Activated naive CD4-positive, alpha-beta T cell treated with anti-CD3 and anti-CD28 coated beads, Interleukin-2, amount 50 U/mL, for 72 hours (primary cell): ENCODE data around the gene ASB6. TPM values are rescaled to one million over a fixed set of nuclear protein-coding genes. Genes with fewer than 3 reads are reported as not detected.
"Not testable (repeated sequence)": the region's sequence is repeated elsewhere in the genome, so short reads cannot be mapped to it uniquely, and the experiment has no call there.

Source experiments
- ATAC-seq, 2 donors: fragments of 150-1000 bp; cut with Tn5 transposase; 2 replicates each; pipeline ENCODE4 v1.10.0; 2021; ENCODE audit warnings: mild to moderate bottlenecking in 2 of 2, moderate library complexity in 2 of 2
- DNase-seq, 2 donors: peaks; one replicate each; pipeline ENCODE4 v3.0.0; 2021 to 2022; ENCODE audit warnings: low spot score in 2 of 2
- H3K27ac Mint-ChIP-seq, 2 donors: one replicate each; pipeline ENCODE4 v1.8.0; 2022; ENCODE audit warnings: mild to moderate bottlenecking in 2 of 2, mixed read lengths in 2 of 2
- H3K36me3 Mint-ChIP-seq, 2 donors: one replicate each; pipeline ENCODE4 v1.8.0; 2022; ENCODE audit warnings: mixed read lengths in 2 of 2
- H3K9me3 Mint-ChIP-seq, 2 donors: one replicate each; pipeline ENCODE4 v1.8.0; 2022; ENCODE audit warnings: mixed read lengths in 2 of 2
- total RNA-seq, 2 donors: library from RNA; stranded (reverse); gene quantifications; one replicate each; pipeline ENCODE4 v1.2.3, GENCODE V29; 2022

ASB6 gene
- total RNA-seq, 2 donors from 2014 or later, result 16.3 to 17.6 TPM

GRCh38 chr9:129594632-129595031 is 47.3 kb downstream of the ASB6 start:
- H3K27ac Mint-ChIP-seq, result no peak overlapping the region
- H3K9me3 Mint-ChIP-seq, result no peaks in the 10 kb centered on the region
- DNase-seq (no peak), ATAC-seq (no peak)
- H3K36me3 Mint-ChIP-seq, result peaks cover 0 to 6% of the 10 kb centered on the region in 2 donors

DNA sequence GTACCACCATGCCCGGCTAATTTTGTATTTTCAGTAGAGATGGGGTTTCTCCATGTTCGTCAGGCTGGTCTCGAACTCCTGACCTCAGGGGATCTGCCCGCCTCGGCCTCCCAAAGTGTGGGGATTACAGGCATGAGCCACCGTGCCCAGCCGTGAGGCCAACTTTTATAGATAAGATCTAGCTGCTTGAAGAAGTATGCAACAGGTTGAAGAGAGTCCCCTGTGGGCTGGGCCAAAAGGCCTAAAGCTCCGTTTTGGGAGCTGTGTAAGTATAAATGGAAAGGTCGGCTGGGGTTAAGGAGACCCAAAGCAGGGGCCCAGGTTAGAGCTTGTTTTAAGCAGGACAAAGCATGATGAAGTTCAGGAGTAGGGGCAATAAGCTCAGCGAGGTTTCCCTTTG is 49.2 kb downstream of the ASB6 start:
- ATAC-seq, H3K36me3 Mint-ChIP-seq, H3K27ac Mint-ChIP-seq, DNase-seq, H3K9me3 Mint-ChIP-seq: not testable (repeated sequence)

DNA sequence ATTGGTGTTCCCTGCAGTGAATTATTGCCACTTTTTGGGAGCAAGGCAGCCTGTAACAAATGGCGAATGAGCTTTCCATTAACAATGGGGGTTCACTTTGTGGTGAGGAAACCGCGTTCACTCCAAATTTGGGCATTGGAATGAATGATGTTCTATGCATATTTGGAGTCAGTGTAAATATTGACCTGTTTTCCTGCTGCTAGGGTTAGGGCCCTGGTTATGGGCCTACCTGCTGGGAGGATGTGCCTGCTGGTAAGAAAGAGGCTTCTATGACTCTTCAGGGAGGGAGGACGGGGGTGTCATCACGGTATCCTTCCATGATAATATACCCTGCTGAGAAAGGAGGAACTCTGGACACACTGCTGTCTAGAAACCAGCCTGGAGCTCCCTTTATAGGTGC is 50.0 kb downstream of the ASB6 start:
- Mint-ChIP-seq H3K36me3 (no peaks in the 10 kb centered on the region), H3K9me3 (no peaks in the 10 kb centered on the region), H3K27ac (no peak overlapping the region)
- ATAC-seq, result no peak
- DNase-seq, result no peak

DNA sequence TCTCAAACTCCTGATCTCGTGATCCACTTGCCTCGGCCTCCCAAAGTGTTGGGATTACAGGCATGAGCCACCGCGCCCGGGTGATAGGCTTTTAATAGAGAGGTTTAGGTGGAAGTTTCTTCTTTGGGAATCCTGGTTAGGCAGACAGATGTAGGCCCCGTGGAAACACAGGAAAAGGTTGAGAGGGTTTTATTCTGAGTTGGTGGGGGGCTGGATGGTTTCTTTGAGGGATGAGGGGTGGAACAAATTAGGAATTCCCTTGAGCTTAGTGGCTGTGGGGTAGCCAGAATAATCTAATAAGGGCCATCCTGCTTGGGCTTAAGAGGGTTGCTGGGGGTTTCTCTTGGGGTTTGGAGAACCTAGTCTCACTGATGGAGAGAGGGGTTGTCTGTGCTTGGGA is 51.5 kb downstream of the ASB6 start:
- Mint-ChIP-seq H3K9me3 (no peaks in the 10 kb centered on the region), H3K27ac (no peak overlapping the region), H3K36me3 (no peaks in the 10 kb centered on the region)
- ATAC-seq (no peak), DNase-seq (no peak)

- DNase-seq (no peak), ATAC-seq (no peak)
- peaks cover 0 to 5% of the 10 kb centered on the region in 2 donors for H3K36me3 Mint-ChIP-seq
- H3K27ac Mint-ChIP-seq, result peak overlapping the region in 1 of 2 donors; percentile 74
- peaks cover 6% of the 10 kb centered on the region in 2 donors for H3K9me3 Mint-ChIP-seq
Measured at GRCh38 chr9:129587487-129588262, 54.3 kb downstream of the ASB6 start.

- Mint-ChIP-seq H3K9me3 (peaks cover 6% of the 10 kb centered on the region in 2 donors), H3K36me3 (peaks cover 0 to 5% of the 10 kb centered on the region in 2 donors), H3K27ac (peak overlapping the region; percentile 22 to 74)
- no peak for DNase-seq
- ATAC-seq, result no peak
Measured at GRCh38 chr9:129586685-129587084, 55.3 kb downstream of the ASB6 start.

- peaks cover 0 to 5% of the 10 kb centered on the region in 2 donors for H3K36me3 Mint-ChIP-seq
- peak in 1 of 2 donors; percentile 60 for ATAC-seq
- peak overlapping the region in 1 of 2 donors; percentile 74 for H3K27ac Mint-ChIP-seq
- DNase-seq, result no peak
- peaks cover 6% of the 10 kb centered on the region in 2 donors for H3K9me3 Mint-ChIP-seq
Measured at GRCh38 chr9:129586245-129586644, 55.7 kb downstream of the ASB6 start.

- peaks cover 6% of the 10 kb centered on the region in 2 donors for H3K9me3 Mint-ChIP-seq
- DNase-seq, result no peak
- peak overlapping the region in 1 of 2 donors; percentile 83 for H3K27ac Mint-ChIP-seq
- peaks cover 0 to 5% of the 10 kb centered on the region in 2 donors for H3K36me3 Mint-ChIP-seq
- no peak for ATAC-seq
Measured at GRCh38 chr9:129585352-129585751, 56.6 kb downstream of the ASB6 start.

Other genes with a start within 250 kb of the ASB6 start
- gene C9orf50, start 21.1 kb downstream of the ASB6 start, total RNA-seq, result under 1 TPM in 1 of 2 donors, not detected in 1; 0.41 TPM
- 10 to 100 TPM; 47.5 to 56.4 TPM for gene NTMT1, start 16.0 kb downstream of the ASB6 start, total RNA-seq
- gene PRRX2, start 23.5 kb upstream of the ASB6 start, total RNA-seq, result 1 to 10 TPM in 1 of 2 donors, not detected in 1; 1.7 TPM
- gene PTGES, start 110.9 kb upstream of the ASB6 start, total RNA-seq, result under 1 TPM in 1 of 2 donors, not detected in 1; 0.41 TPM
- gene TOR1B, start 161.0 kb upstream of the ASB6 start, total RNA-seq, result 10 to 100 TPM; 17.2 to 29.7 TPM
- 10 to 100 TPM; 33.4 to 48.6 TPM for gene TOR1A, start 182.0 kb upstream of the ASB6 start, total RNA-seq
- gene C9orf78, start 193.1 kb upstream of the ASB6 start, total RNA-seq, result 10 to 100 TPM; 43.9 to 58.4 TPM
- 10 to 100 TPM; 50.7 to 58.5 TPM for gene USP20, start 193.3 kb upstream of the ASB6 start, total RNA-seq